ENCODE measurements around the gene RRP1.

DNA sequence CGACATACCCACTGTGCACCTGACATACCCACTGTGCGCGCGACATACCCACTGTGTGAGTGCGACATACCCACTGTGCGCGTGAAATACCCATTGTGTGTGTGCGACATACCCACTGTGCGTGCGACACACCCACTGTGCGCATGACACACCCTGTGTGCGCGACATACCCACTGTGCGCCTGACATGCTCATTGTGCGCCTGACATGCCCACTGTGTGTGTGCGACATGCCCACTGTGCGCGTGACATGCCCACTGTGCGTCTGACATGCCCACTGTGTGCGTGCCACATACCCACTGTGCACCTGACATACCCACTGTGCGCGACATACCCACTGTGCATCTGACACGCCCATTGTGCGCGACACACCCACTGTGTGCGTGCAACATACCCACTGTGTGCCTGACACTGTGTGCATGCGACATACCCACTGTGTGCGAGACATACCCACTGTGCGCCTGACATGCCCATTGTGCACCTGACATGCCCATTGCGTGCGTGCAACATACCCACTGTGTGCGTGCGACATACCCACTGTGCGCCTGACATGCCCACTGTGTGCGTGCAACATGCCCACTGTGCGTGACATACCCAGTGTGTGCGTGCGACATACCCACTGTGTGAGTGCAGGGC, 2.5 kb upstream of the RRP1 start:
- TF ChIP-seq GATA3 (IDR thresholded peaks at IDR 0.05; ENCODE audit: low read depth, low read length): no peak
- no peak for TF ChIP-seq GATA2 (IDR thresholded peaks at IDR 0.05; ENCODE audit: low read depth, low read length)

Data from SH-SY5Y (cell line).